ENCODE data around the gene CDKN2A. TPM values are rescaled to one million over a fixed set of nuclear protein-coding genes. Genes with fewer than 3 reads are reported as not detected.

Gene CDKN2A
- polyA plus RNA-seq, 1 donor from 2014 or later: not detected

DNA sequence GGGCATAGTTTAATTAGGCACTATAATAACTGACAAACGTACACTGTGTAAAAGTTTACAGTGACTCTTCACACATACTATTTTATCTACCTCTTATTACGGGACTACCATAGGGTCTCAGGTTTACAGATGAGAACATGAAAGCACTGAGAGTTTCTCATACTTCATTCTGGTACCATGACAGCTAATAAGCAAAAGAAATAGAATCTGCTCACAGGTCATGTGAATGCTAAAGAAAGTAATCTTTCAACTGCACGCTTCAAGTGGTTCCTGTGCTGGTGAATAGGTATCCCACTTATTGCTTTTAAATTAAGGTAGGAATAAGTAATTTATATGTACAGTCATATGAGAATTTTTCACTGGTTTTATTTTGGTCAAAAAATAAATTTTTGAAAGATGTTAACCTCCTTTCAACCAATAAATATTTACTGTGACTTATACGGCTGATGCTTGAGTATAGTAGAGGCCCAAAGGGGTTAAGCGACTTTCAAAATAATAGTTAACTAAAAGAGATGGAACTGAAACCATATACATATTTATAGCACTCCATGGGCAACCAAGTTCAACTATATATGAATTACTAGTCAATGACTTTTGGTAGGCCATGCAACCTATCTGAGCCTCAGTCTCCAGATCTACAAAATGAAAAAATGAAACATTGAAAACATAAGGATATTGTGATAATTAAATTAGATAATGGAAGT, 8.1 kb downstream of the CDKN2A start:
- Histone ChIP-seq H3K27me3 (ENCODE audit: insufficient read depth, low read depth, low read length) (peaks cover 100% of the 10 kb centered on the region), H3K4me3 (ENCODE audit: low read length) (no peak overlapping the region), H3K4me2 (ENCODE audit: low read length) (no peak overlapping the region), H4K20me1 (ENCODE audit: insufficient read depth) (no peaks in the 10 kb centered on the region), H3F3A (ENCODE audit: insufficient read depth, low read length, poor library complexity, severe bottlenecking) (no peaks in the 10 kb centered on the region), H3K9me3 (ENCODE audit: low read length) (no peaks in the 10 kb centered on the region), H3K79me2 (replicated peaks; ENCODE audit: insufficient read depth, low read length) (no peaks in the 10 kb centered on the region), H3K9me2 (ENCODE audit: insufficient read depth, low read length) (no peaks in the 10 kb centered on the region), H3K9ac (ENCODE audit: low read length) (no peak overlapping the region), H3K36me3 (ENCODE audit: insufficient read depth, low read length) (no peaks in the 10 kb centered on the region), H2AFZ (ENCODE audit: low read depth, low read length) (no peak overlapping the region), H3K27ac (ENCODE audit: low read length) (no peak overlapping the region)
- TF ChIP-seq SMC3 (conservative IDR thresholded peaks at IDR 0.05; ENCODE audit: poor library complexity): no peak
- TF ChIP-seq, protein P1, sequence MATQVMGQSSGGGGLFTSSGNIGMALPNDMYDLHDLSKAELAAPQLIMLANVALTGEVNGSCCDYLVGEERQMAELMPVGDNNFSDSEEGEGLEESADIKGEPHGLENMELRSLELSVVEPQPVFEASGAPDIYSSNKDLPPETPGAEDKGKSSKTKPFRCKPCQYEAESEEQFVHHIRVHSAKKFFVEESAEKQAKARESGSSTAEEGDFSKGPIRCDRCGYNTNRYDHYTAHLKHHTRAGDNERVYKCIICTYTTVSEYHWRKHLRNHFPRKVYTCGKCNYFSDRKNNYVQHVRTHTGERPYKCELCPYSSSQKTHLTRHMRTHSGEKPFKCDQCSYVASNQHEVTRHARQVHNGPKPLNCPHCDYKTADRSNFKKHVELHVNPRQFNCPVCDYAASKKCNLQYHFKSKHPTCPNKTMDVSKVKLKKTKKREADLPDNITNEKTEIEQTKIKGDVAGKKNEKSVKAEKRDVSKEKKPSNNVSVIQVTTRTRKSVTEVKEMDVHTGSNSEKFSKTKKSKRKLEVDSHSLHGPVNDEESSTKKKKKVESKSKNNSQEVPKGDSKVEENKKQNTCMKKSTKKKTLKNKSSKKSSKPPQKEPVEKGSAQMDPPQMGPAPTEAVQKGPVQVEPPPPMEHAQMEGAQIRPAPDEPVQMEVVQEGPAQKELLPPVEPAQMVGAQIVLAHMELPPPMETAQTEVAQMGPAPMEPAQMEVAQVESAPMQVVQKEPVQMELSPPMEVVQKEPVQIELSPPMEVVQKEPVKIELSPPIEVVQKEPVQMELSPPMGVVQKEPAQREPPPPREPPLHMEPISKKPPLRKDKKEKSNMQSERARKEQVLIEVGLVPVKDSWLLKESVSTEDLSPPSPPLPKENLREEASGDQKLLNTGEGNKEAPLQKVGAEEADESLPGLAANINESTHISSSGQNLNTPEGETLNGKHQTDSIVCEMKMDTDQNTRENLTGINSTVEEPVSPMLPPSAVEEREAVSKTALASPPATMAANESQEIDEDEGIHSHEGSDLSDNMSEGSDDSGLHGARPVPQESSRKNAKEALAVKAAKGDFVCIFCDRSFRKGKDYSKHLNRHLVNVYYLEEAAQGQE (IDR thresholded peaks at IDR 0.05; ENCODE audit: borderline replicate concordance): no peak
- TF ChIP-seq EP300 (conservative IDR thresholded peaks at IDR 0.05; ENCODE audit: poor library complexity, severe bottlenecking): no peak
- TF ChIP-seq RAD21 (conservative IDR thresholded peaks at IDR 0.05): no peak
- TF ChIP-seq MXI1 (conservative IDR thresholded peaks at IDR 0.05; ENCODE audit: poor library complexity, severe bottlenecking): no peak
- TF ChIP-seq POLR2AphosphoS5 (IDR thresholded peaks at IDR 0.05): no peak
- TF ChIP-seq EZH2 (IDR thresholded peaks at IDR 0.05; ENCODE audit: borderline replicate concordance, insufficient read depth, low read length, poor library complexity, severe bottlenecking): no peak
- TF ChIP-seq, protein P2, sequence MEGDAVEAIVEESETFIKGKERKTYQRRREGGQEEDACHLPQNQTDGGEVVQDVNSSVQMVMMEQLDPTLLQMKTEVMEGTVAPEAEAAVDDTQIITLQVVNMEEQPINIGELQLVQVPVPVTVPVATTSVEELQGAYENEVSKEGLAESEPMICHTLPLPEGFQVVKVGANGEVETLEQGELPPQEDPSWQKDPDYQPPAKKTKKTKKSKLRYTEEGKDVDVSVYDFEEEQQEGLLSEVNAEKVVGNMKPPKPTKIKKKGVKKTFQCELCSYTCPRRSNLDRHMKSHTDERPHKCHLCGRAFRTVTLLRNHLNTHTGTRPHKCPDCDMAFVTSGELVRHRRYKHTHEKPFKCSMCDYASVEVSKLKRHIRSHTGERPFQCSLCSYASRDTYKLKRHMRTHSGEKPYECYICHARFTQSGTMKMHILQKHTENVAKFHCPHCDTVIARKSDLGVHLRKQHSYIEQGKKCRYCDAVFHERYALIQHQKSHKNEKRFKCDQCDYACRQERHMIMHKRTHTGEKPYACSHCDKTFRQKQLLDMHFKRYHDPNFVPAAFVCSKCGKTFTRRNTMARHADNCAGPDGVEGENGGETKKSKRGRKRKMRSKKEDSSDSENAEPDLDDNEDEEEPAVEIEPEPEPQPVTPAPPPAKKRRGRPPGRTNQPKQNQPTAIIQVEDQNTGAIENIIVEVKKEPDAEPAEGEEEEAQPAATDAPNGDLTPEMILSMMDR (IDR thresholded peaks at IDR 0.05; ENCODE audit: poor library complexity, severe bottlenecking): no peak
- no peak for TF ChIP-seq TAF1 (IDR thresholded peaks at IDR 0.05; ENCODE audit: low read depth)

GRCh38 chr9:21984101-21984500, 10.1 kb downstream of the CDKN2A start:
- no peak for TF ChIP-seq MXI1 (conservative IDR thresholded peaks at IDR 0.05; ENCODE audit: poor library complexity, severe bottlenecking)
- TF ChIP-seq, protein P1 (IDR thresholded peaks at IDR 0.05; ENCODE audit: borderline replicate concordance): no peak
- TF ChIP-seq, protein P2 (IDR thresholded peaks at IDR 0.05; ENCODE audit: poor library complexity, severe bottlenecking): no peak
- TF ChIP-seq POLR2AphosphoS5 (IDR thresholded peaks at IDR 0.05): no peak
- no peak for TF ChIP-seq EP300 (conservative IDR thresholded peaks at IDR 0.05; ENCODE audit: poor library complexity, severe bottlenecking)
- TF ChIP-seq SMC3 (conservative IDR thresholded peaks at IDR 0.05; ENCODE audit: poor library complexity): no peak
- TF ChIP-seq RAD21 (conservative IDR thresholded peaks at IDR 0.05): no peak
- TF ChIP-seq EZH2 (IDR thresholded peaks at IDR 0.05; ENCODE audit: borderline replicate concordance, insufficient read depth, low read length, poor library complexity, severe bottlenecking): no peak
- TF ChIP-seq TAF1 (IDR thresholded peaks at IDR 0.05; ENCODE audit: low read depth): no peak
- Histone ChIP-seq H2AFZ (ENCODE audit: low read depth, low read length) (no peak overlapping the region), H3K36me3 (ENCODE audit: insufficient read depth, low read length) (no peaks in the 10 kb centered on the region), H4K20me1 (ENCODE audit: insufficient read depth) (no peaks in the 10 kb centered on the region), H3K27ac (ENCODE audit: low read length) (no peak overlapping the region), H3F3A (ENCODE audit: insufficient read depth, low read length, poor library complexity, severe bottlenecking) (no peaks in the 10 kb centered on the region), H3K9ac (ENCODE audit: low read length) (no peak overlapping the region), H3K9me3 (ENCODE audit: low read length) (no peaks in the 10 kb centered on the region), H3K79me2 (replicated peaks; ENCODE audit: insufficient read depth, low read length) (no peaks in the 10 kb centered on the region), H3K9me2 (ENCODE audit: insufficient read depth, low read length) (no peaks in the 10 kb centered on the region), H3K27me3 (ENCODE audit: insufficient read depth, low read depth, low read length) (peaks cover 96% of the 10 kb centered on the region), H3K4me2 (ENCODE audit: low read length) (no peak overlapping the region), H3K4me3 (ENCODE audit: low read length) (no peak overlapping the region)

Measured in neural cell (in vitro differentiated cells).